Right lobe of liver (tissue), 4 donors: ENCODE data around the gene TBCCD1.

Experiments
- CTCF ChIP-seq, 4 donors: fragments of 200-600 bp in 3 of 4; fragments of 450-650 bp in 1 of 4; IDR thresholded peaks; one replicate each; pipeline versions ENCODE4 v1.5.1 to v1.8.0; 2016 to 2022; ENCODE audit warnings: antibody characterized with exemption in 4 of 4, mild to moderate bottlenecking in 2 of 4
- POLR2A ChIP-seq: fragments of 450-650 bp; IDR thresholded peaks from one replicate; pipeline ENCODE4 v1.6.1; 2017; ENCODE audit warnings: antibody characterized with exemption, mild to moderate bottlenecking
- donor health status: DM: no; HTN: no; CAD: no.
- donor health status: DM: no; HTN: no; CAD: no.
- donor health status: DM: no; HTN: yes; CAD: no.

GRCh38 chr3:186612721-186613636 is 45.8 kb upstream of the TBCCD1 start, which contains the start of gene AHSG:
- TF ChIP-seq CTCF (IDR thresholded peaks at IDR 0.05) (no peak), POLR2A (peak; percentile 70)
